Measurements from ENCODE around the gene CXCL5. TPM values are rescaled to one million over a fixed set of nuclear protein-coding genes. Genes with fewer than 3 reads are reported as not detected.
A peak's percentile ranks its signal among the peaks of the same experiment; 100 is the strongest.

Gene CXCL5
- total RNA-seq, 6 experiments from 2014 or later: 0.10 to 1.00 (median 0.19) TPM; not detected in 3

DNA sequence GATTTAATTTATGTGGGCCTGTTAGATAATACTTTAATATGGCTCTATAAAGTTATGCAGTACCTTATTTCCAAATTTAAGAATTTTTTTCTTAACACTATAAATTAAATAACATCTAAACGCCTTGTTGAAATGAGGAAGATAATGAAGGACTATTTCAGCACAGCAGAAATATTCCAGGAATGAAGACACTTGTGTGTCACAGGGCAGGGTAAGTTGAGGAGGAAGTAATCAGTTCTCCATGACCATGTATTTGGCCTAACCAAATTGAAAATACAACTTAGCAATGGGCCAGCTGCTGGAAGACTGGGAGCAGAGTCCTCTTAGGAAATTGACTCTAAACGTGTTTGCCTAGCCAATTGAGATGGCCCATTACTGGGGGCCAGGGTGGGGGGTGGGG lies 23.1 kb upstream of the CXCL5 start:
- TF ChIP-seq POLR2A (IDR thresholded peaks at IDR 0.05): no peak
- TF ChIP-seq, protein P1, sequence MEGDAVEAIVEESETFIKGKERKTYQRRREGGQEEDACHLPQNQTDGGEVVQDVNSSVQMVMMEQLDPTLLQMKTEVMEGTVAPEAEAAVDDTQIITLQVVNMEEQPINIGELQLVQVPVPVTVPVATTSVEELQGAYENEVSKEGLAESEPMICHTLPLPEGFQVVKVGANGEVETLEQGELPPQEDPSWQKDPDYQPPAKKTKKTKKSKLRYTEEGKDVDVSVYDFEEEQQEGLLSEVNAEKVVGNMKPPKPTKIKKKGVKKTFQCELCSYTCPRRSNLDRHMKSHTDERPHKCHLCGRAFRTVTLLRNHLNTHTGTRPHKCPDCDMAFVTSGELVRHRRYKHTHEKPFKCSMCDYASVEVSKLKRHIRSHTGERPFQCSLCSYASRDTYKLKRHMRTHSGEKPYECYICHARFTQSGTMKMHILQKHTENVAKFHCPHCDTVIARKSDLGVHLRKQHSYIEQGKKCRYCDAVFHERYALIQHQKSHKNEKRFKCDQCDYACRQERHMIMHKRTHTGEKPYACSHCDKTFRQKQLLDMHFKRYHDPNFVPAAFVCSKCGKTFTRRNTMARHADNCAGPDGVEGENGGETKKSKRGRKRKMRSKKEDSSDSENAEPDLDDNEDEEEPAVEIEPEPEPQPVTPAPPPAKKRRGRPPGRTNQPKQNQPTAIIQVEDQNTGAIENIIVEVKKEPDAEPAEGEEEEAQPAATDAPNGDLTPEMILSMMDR (IDR thresholded peaks at IDR 0.05): no peak
- 22% methylated on average over 2 of the region's 2 CpGs for WGBS (ENCODE audit: insufficient coverage, low coverage, low lambda C conversion rate, missing lambda C conversion rate)
- no peaks in the 10 kb centered on the region for H3K9me3 ChIP-seq
- no peak overlapping the region for H3K27ac ChIP-seq
- intact Hi-C loops (cut with DNase I): no loop called here
- H3K36me3 ChIP-seq: no peaks in the 10 kb centered on the region
- H3K4me3 ChIP-seq: no peak overlapping the region
- DNase-seq: no peak
- no peaks in the 10 kb centered on the region for H3K4me1 ChIP-seq
- no peaks in the 10 kb centered on the region for H3K27me3 ChIP-seq
- ATAC-seq: no peak

DNA sequence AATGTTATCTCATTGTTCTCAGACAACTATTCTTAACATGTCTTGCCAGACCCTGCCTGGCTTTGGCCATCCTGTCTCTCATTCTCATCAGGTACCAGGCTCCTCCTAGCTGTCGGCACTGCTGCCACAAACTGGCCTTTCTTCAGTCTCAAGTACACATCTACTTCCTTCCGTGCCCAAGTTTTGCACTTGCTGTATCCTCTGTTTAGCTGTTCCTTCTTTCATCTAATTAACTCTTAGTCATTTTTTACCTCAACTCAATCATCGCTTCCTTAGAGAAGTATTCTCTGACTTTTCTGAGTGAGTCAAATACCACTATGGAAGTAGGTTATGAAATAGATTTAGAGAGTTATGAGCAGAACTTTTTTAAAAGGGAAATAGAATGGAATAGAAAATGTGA lies 20.3 kb upstream of the CXCL5 start:
- intact Hi-C loops (cut with DNase I): no loop called here
- H3K4me1 ChIP-seq: no peaks in the 10 kb centered on the region
- H3K27ac ChIP-seq: no peak overlapping the region
- no peaks in the 10 kb centered on the region for H3K9me3 ChIP-seq
- no peaks in the 10 kb centered on the region for H3K27me3 ChIP-seq
- DNase-seq (no peak), ATAC-seq (peak in 2 of 4 donors; percentile 21 to 55)
- TF ChIP-seq POLR2A (IDR thresholded peaks at IDR 0.05): no peak
- TF ChIP-seq, protein P1 (IDR thresholded peaks at IDR 0.05): no peak
- no peaks in the 10 kb centered on the region for H3K36me3 ChIP-seq
- 42% methylated on average over 3 of the region's 3 CpGs for WGBS (ENCODE audit: insufficient coverage, low coverage, low lambda C conversion rate, missing lambda C conversion rate)
- H3K4me3 ChIP-seq: no peak overlapping the region

DNA sequence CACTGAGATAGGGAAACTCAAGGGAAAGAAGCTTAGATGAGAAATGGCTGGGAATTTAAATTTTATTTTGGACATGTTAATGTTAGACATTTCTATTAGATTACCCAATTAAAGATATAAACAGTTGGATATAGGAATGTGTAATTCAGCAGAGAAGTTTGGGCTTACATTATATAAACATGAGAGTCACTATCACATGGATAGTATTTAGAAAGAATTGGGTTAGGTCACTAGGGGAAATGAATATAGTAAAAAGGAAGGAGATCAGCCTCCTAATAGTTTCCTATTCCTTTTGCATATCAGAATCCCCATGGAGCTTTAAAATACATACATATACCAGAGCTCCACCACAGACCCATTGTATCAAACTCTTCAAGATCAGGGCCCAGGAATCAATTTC lies 19.6 kb upstream of the CXCL5 start:
- H3K27me3 ChIP-seq: no peaks in the 10 kb centered on the region
- ATAC-seq (peak in 1 of 4 donors; percentile 38), DNase-seq (no peak)
- H3K36me3 ChIP-seq: no peaks in the 10 kb centered on the region
- TF ChIP-seq, protein P1 (IDR thresholded peaks at IDR 0.05): no peak
- TF ChIP-seq POLR2A (IDR thresholded peaks at IDR 0.05): no peak
- H3K9me3 ChIP-seq: no peaks in the 10 kb centered on the region
- intact Hi-C loops (cut with DNase I): no loop called here
- no peaks in the 10 kb centered on the region for H3K4me1 ChIP-seq
- H3K4me3 ChIP-seq: no peak overlapping the region
- H3K27ac ChIP-seq: no peak overlapping the region

DNA sequence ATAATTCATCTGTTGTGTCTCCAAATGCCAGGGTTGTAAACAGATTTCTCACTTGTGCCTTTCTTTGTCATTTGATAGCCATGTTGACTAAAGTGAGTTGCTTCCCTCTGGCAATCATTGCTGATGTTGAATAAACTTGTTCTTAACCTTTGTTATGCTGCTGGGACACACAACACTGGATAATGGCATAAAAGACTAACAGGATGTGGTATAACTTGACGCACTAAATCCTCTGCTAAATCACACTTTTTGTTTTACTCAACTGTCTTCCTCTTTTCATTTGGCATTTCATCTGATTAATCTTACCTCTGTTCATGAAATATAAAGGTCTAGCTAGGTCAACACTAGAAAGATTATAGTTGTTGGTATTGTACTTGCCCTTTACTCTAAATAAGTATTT lies 17.6 kb upstream of the CXCL5 start:
- TF ChIP-seq, protein P1 (IDR thresholded peaks at IDR 0.05): no peak
- no peak for TF ChIP-seq POLR2A (IDR thresholded peaks at IDR 0.05)
- DNase-seq (no peak), ATAC-seq (peak in 1 of 4 donors; percentile 27)
- H3K27ac ChIP-seq: no peak overlapping the region
- H3K36me3 ChIP-seq: no peaks in the 10 kb centered on the region
- intact Hi-C loops (cut with DNase I): no loop called here
- no peak overlapping the region for H3K4me3 ChIP-seq
- no peaks in the 10 kb centered on the region for H3K27me3 ChIP-seq
- WGBS (ENCODE audit: insufficient coverage, low coverage, low lambda C conversion rate, missing lambda C conversion rate): 29% methylated on average over 1 of the region's 1 CpG
- H3K9me3 ChIP-seq: no peaks in the 10 kb centered on the region
- no peaks in the 10 kb centered on the region for H3K4me1 ChIP-seq

DNA sequence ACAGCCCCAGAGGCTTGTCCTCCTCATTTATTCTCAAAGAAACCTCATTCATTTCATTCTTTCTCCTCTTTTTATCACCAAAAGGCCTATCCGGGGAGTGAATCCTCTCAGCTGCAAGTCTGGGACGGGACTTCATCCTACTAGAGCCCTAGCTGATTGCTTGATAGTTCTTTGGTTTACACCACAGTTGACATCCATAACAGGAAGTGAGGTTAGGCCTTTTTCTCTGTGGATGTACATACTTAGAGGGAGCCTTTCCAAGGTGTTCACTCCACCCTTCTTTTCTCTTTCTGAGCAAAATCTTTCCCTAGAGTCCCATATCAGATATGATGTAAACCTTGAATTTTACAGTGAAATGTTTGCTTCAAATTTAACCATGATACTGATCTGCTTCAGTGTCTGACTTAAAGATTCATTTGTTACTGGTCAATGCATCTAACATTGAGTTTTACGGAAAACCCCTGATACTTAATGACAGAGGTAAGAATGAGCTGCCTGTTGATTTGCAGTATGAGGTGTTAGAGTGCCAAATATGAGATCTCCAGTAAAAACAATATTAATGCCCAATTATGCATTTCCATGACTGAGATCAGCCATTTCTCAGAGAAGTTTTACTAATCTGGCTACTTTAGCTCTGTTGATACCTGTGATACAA lies 16.8 kb upstream of the CXCL5 start:
- H3K36me3 ChIP-seq: no peaks in the 10 kb centered on the region
- no peak for DNase-seq
- no peak overlapping the region for H3K27ac ChIP-seq
- no peaks in the 10 kb centered on the region for H3K27me3 ChIP-seq
- WGBS (ENCODE audit: insufficient coverage, low coverage, low lambda C conversion rate, missing lambda C conversion rate): 75% methylated on average over 3 of the region's 3 CpGs
- H3K9me3 ChIP-seq: no peaks in the 10 kb centered on the region
- intact Hi-C loops (cut with DNase I): no loop called here
- no peak overlapping the region for H3K4me3 ChIP-seq
- no peaks in the 10 kb centered on the region for H3K4me1 ChIP-seq
- no peak for TF ChIP-seq POLR2A (IDR thresholded peaks at IDR 0.05)
- TF ChIP-seq, protein P1 (IDR thresholded peaks at IDR 0.05): no peak
- no peak for ATAC-seq
